GM19240 (cell line): ENCODE data around the gene NCOA3.

Experiments used
- DNase-seq: peaks from one replicate; pipeline ENCODE4 v3.0.0; 2011; ENCODE audit warnings: low spot score; ENCODE audit not compliant: insufficient read length

Gene NCOA3

GRCh38 chr20:47703748-47704147 is 202.1 kb downstream of the NCOA3 start:
- DNase-seq: no peak

GRCh38 chr20:47704746-47705496 is 203.2 kb downstream of the NCOA3 start:
- DNase-seq: no peak

GRCh38 chr20:47705497-47705856 is 203.8 kb downstream of the NCOA3 start:
- DNase-seq: no peak

GRCh38 chr20:47706345-47706744 is 204.7 kb downstream of the NCOA3 start:
- no peak for DNase-seq
